GM08714 (cell line): ENCODE results near the gene EIF5A.

Experiments
- H3K4me3 ChIP-seq: fragments of 200-500 bp; sonication (Bioruptor generic); 2 replicates; pipeline ENCODE4 v1.5.1; 2014; ENCODE audit warnings: mild to moderate bottlenecking, low read length, inconsistent platforms
- ZNF274 ChIP-seq: IDR thresholded peaks from 2 replicates; pipeline ENCODE4 v1.6.1; 2012; ENCODE audit warnings: mild to moderate bottlenecking, low read depth, low read length

Gene EIF5A

DNA sequence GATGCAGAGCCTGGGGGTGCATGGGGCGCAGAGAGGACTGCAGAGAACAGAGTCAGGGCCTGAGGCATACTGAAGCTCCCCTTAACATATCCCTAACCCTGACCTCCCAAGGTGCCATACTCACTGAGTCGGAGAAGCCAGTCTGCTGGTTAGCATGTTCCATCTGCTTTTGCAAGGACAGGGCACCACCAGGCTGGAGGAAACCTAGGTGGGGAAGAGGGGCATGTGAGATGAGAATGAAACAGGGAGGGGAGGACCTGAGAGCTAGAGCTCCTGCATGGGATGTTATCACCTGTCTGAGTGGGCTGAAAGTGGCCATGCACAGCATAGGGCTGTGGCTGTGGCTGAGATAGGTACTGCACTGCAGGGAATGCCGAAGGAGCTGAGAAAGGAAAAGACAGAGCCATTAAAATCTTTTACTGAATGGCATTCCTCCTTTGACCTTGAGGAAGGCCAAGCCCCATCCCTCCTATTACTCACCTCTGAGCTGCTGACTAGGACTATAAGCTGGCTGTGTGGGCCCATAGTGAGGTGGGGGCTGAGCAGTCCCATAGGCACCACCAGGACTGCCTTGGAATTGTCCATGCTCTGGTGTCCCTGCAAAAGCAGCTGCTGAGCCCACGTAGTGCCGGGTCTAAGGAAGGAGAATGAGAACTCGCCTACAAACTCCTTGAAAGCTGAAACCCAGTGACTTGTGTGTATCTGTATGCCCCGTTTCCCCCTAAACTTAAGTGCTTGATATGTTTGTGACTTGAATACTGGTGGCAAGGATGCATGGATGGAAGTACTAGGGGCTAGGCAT is 5.9 kb downstream of the EIF5A start:
- no peak for TF ChIP-seq ZNF274
- no peak overlapping the region for H3K4me3 ChIP-seq

- H3K4me3 ChIP-seq: peak overlapping the region; percentile 79
- TF ChIP-seq ZNF274: no peak
Measured at GRCh38 chr17:7313890-7314718, 6.7 kb downstream of the EIF5A start.

- peak within 1 kb of the TSS; percentile 79 for H3K4me3 ChIP-seq
- no peak for TF ChIP-seq ZNF274
Measured at GRCh38 chr17:7314719-7315569, 7.5 kb downstream of the EIF5A start, which contains the start of gene GPS2. Gene GPS2, minus strand, starts transcription at chr17:7315360. Its CDS starts 308 bp downstream, at chr17:7315052.

GRCh38 chr17:7315570-7316235 is 8.3 kb downstream of the EIF5A start:
- peak overlapping the region; percentile 79 for H3K4me3 ChIP-seq
- no peak for TF ChIP-seq ZNF274

DNA sequence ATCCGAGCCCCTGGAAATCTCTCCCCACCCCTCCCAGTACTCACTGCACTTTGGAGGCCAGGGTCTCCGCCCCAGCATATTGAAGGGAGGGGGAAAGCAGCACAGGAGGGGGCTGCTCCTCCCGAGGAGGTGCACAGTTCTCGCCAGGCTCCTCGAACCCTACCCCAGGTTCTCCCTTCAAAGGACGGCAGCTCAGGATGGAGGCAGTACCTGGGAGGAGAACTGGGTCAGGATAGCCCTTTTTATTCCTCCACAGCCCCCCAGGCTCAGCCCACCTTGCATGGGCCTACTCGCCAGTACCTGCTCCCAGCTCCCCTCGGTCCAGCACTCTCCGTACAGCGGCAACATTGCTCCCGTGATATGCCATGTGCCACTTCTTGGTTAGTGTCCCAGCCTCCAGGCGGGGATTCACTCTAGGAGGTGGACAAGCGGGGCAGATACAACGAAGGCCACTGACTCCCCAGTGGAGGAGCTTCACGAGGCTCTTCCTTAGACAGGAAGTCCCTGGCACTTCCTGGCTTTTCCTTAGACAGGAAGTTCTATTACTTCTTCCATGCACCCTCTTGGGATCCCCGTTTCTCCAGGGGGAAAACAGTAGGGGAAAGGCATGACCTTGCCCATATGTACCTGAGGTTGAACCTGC is 9.9 kb downstream of the EIF5A start:
- no peak for TF ChIP-seq ZNF274
- H3K4me3 ChIP-seq: no peak overlapping the region

GRCh38 chr17:7318121-7318860 is 10.9 kb downstream of the EIF5A start:
- H3K4me3 ChIP-seq: no peak overlapping the region
- no peak for TF ChIP-seq ZNF274

GRCh38 chr17:7321466-7321865 is 14.0 kb downstream of the EIF5A start:
- TF ChIP-seq ZNF274: no peak

DNA sequence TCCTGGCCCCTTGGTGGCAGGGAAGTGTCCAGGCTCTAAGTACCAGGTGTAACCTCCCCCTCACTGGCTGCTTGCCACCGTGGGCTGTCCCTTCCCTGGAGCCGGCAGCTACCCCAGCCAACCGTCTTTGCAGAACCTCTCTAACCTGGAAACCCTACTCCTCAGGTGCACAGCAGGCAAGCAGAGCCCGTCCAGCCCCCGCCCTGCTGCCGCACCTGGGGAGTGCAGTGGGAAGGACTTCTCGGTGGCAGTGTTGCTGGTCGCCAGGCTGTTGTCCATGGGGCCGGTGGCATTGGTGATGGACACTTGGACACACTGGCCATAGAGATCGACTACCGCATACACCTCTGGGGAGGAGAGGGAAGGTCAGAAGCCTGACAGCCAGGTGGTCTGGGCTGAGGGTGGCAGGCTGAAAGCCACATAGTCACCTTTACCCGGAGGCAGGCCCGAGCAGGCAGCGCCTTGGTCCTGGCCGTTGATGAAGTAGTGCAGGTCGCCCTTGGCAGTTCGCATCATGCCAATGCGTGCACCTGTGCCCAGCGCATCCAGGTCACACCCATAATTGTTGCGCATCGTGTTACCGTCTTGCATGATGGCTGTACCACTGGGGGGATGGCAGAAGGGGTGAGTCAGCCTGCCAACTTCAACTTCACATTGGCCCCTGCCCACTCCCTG is 15.2 kb downstream of the EIF5A start:
- no peak for TF ChIP-seq ZNF274
- no peak overlapping the region for H3K4me3 ChIP-seq

More at GRCh38 chr17:7321466-7321865, 14.0 kb downstream of the EIF5A start:
- no peak overlapping the region for H3K4me3 ChIP-seq

DNA sequence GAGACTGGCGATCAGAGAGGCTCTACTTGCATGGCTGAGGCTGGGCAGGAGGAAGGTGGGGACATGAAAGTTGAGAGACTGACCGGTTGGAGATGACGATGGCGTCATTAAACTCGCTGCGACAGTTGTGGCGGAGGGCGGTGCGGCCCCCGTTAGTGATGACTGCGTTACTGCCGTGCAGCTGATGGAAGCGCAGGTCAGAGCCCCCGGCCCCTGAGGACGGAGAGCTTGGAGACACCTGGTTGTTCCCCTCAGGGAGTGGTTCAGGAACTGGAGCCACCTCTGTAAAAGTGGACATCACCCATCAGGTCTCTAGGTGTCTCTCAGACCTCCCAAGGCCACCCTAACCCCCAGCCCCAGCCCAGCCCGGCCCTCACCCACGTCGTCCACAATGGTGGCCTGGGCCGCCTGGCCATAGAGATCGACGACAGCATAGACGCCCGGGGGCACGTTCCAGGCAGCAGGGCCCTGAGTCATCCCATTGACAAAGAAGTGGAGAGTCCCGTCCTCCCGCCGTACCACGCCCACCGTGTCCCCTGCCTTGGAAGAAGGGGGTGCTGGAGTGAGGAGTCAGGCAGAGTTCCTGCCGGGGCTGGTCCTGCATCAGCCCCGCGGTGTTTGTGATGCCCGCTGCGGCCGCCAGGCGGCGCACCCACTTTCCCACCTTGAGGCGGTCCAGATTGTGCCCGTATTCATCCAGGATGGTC is 16.5 kb downstream of the EIF5A start:
- no peak for TF ChIP-seq ZNF274
- no peak overlapping the region for H3K4me3 ChIP-seq

GRCh38 chr17:7324438-7324779 is 17.0 kb downstream of the EIF5A start:
- no peak for TF ChIP-seq ZNF274
- no peak overlapping the region for H3K4me3 ChIP-seq

DNA sequence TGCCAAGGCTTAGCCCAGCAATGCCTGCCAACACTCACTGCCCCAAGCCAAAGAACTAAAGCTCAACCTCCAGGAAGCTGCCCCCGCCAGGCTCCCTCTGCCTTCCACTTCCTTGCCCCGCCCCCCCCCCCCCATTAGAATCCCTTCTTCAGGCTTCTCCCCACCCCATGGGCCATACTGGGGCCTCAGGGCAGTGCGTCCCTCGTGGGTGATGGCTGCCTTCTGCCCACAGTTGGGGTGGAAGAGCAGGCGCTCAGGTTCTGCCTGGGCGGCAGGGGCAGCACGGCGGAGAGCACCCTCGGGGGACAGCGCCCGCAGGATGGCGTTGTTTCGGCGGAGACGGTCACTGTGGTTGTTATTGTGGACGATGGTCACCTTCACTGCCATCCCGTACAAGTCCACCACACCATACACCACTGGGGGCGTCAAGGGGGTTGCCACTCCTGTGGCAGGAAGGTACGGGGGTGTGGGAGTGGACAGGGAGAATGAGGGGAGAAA is 17.7 kb downstream of the EIF5A start:
- no peak overlapping the region for H3K4me3 ChIP-seq
- no peak for TF ChIP-seq ZNF274
